Endothelial cell of umbilical vein (primary cell): ENCODE results near the gene KIAA0232. TPM values are rescaled to one million over a fixed set of nuclear protein-coding genes. Genes with fewer than 3 reads are reported as not detected.
"Not testable (repeated sequence)": the region's sequence is repeated elsewhere in the genome, so short reads cannot be mapped to it uniquely, and the experiment has no call there.

Experiments
- BruUV-seq: library from RNA; stranded (reverse); fragments of 400-500 nt; replicated peaks from 2 replicates; lab custom pipeline; 2021; lab: Mats Ljungman, UMichigan
- CTCF ChIA-PET: fragments of 300-600, 350-600 bp; sonication (Branson Sonifier 250); formaldehyde crosslinking; loops from one replicate; lab custom pipeline; 2021; ENCODE audit warnings: antibody characterized with exemption, inconsistent platforms; lab: Charles Lee
- POLR2A ChIA-PET: fragments of 300-600, 350-600 bp; sonication (Branson Sonifier 250); formaldehyde crosslinking; loops from one replicate; lab custom pipeline; 2021; ENCODE audit warnings: antibody characterized with exemption, inconsistent platforms; lab: Charles Lee
- DNase-seq: peaks from one replicate; pipeline ENCODE4 v3.0.0-alpha.2; 2011; ENCODE audit warnings: low read depth, low spot score
- FAIRE-seq: peaks from 2 replicates; lab custom pipeline; 2011; peaks lifted over from hg19 to GRCh38; lab: Jason Lieb, UNC
- H2AFZ ChIP-seq: 2 replicates; pipeline ENCODE4 v1.6.0; 2012; ENCODE audit warnings: low read depth, low read length, control low read depth, inconsistent platforms
- H3K27ac ChIP-seq: 2 replicates; pipeline ENCODE4 v1.5.1; 2011; ENCODE audit warnings: low read depth, mild to moderate bottlenecking, control low read depth, low read length, moderate library complexity; ENCODE audit not compliant: insufficient read depth
- H3K27me3 ChIP-seq, 2 experiments: 2 replicates each; pipeline versions ENCODE4 v1.6.0 to v1.6.1; 2011; ENCODE audit warnings: low read length in 2 of 2, mixed read lengths in 1 of 2; ENCODE audit not compliant: control insufficient read depth in 2 of 2, insufficient read depth in 2 of 2
- H3K36me3 ChIP-seq, 2 experiments: 2 replicates in 1 of 2; 3 replicates in 1 of 2; pipeline ENCODE4 v1.5.1; 2011; ENCODE audit warnings: low read length in 2 of 2, mild to moderate bottlenecking in 1 of 2, moderate library complexity in 1 of 2; ENCODE audit not compliant: control insufficient read depth in 2 of 2, insufficient read depth in 2 of 2; ENCODE audit errors: extremely low read depth in 1 of 2
- H3K4me1 ChIP-seq: 3 replicates; pipeline ENCODE4 v1.5.1; 2011; ENCODE audit warnings: mild to moderate bottlenecking, low read length; ENCODE audit not compliant: control insufficient read depth, insufficient read depth; ENCODE audit errors: extremely low read depth
- H3K4me2 ChIP-seq: 2 replicates; pipeline ENCODE4 v1.6.1; 2011; ENCODE audit warnings: low read length, control low read depth, mixed read lengths; ENCODE audit not compliant: insufficient read depth
- H3K4me3 ChIP-seq, 3 experiments: fragments of 200-600 bp in 1 of 3; sonication (generic), shearing (Covaris generic) in 1 of 3; replicated peaks in 1 of 3; 2 replicates each; pipeline ENCODE4 v1.5.1; 2011 to 2016; ENCODE audit warnings: control low read depth in 3 of 3, low read length in 3 of 3, mild to moderate bottlenecking in 2 of 3, inconsistent platforms in 1 of 3, low read depth in 1 of 3, moderate library complexity in 1 of 3; ENCODE audit not compliant: insufficient read depth in 1 of 3
- H3K79me2 ChIP-seq: 2 replicates; pipeline ENCODE4 v1.6.0; 2012; ENCODE audit warnings: low read length, inconsistent platforms; ENCODE audit not compliant: control insufficient read depth, insufficient read depth
- H3K9ac ChIP-seq: replicated peaks from 2 replicates; pipeline ENCODE3; 2011; ENCODE audit warnings: low read length, control low read depth; ENCODE audit not compliant: insufficient read depth; ENCODE audit errors: extremely low read depth
- H3K9me1 ChIP-seq: replicated peaks from 3 replicates; pipeline ENCODE4 v1.6.0; 2011; ENCODE audit warnings: mild to moderate bottlenecking, low read length; ENCODE audit not compliant: control insufficient read depth, insufficient read depth; ENCODE audit errors: extremely low read depth
- H3K9me3 ChIP-seq: replicated peaks from 2 replicates; pipeline ENCODE4 v1.5.1; 2012; ENCODE audit warnings: low read length, inconsistent platforms; ENCODE audit not compliant: control insufficient read depth, insufficient read depth
- H4K20me1 ChIP-seq: replicated peaks from 2 replicates; pipeline ENCODE3; 2011; ENCODE audit warnings: mild to moderate bottlenecking, low read length; ENCODE audit not compliant: control insufficient read depth, insufficient read depth; ENCODE audit errors: extremely low read depth
- EZH2 ChIP-seq: IDR thresholded peaks from 2 replicates; pipeline ENCODE4 v1.6.1; 2012; ENCODE audit warnings: borderline replicate concordance, low read depth, mild to moderate bottlenecking, moderate library complexity, low read length, inconsistent platforms; ENCODE audit not compliant: severe bottlenecking
- FOS ChIP-seq: IDR thresholded peaks from 2 replicates; pipeline ENCODE4 v1.6.1; 2011; ENCODE audit warnings: mild to moderate bottlenecking, low read length, moderate library complexity, borderline replicate concordance; ENCODE audit not compliant: insufficient read depth
- GATA2 ChIP-seq: IDR thresholded peaks from 2 replicates; pipeline ENCODE4 v1.7.0; 2011; ENCODE audit warnings: low read depth, mild to moderate bottlenecking, moderate library complexity, mixed read lengths, low read length; ENCODE audit not compliant: insufficient read length, insufficient read depth
- JUN ChIP-seq: IDR thresholded peaks from 2 replicates; pipeline ENCODE4 v1.6.1; 2011; ENCODE audit warnings: borderline replicate concordance, low read depth; ENCODE audit not compliant: insufficient read length, insufficient read depth
- MYC ChIP-seq: IDR thresholded peaks from one replicate; pipeline ENCODE4 v1.6.1; 2011; ENCODE audit warnings: mild to moderate bottlenecking, low read depth, low read length
- POLR2A ChIP-seq: IDR thresholded peaks from 2 replicates; pipeline ENCODE4 v1.6.1; 2012; ENCODE audit warnings: low read depth, mild to moderate bottlenecking, control low read depth, low read length
- POLR2AphosphoS5 ChIP-seq: IDR thresholded peaks from 2 replicates; pipeline ENCODE4 v1.6.1; 2012; ENCODE audit warnings: low read depth, mild to moderate bottlenecking, control low read depth, low read length, moderate library complexity; ENCODE audit not compliant: insufficient read depth
- dilution Hi-C: fragments of 300-500 bp; cut with MboI; formaldehyde crosslinking; loops from one replicate; pipeline ENCODE4 v1.15.0; 2019; ENCODE audit warnings: low sequenced_read_pairs; ENCODE audit not compliant: extremely low pct_ligation_motif_present
- intact Hi-C: fragments of 100-400 bp; cut with micrococcal nuclease; formaldehyde crosslinking; loops from one replicate; pipeline ENCODE4 v1.10.0; 2022
- polyA plus RNA-seq, 4 experiments: library from polyadenylated mRNA; depleted of rRNA in 3 of 4; stranded (reverse) in 3 of 4; unstranded in 1 of 4; fragments of >200 nt; gene quantifications; 2 replicates each; pipeline versions ENCODE4 v1.2.1 to v1.2.3, GENCODE V29; 2011 to 2012; ENCODE audit warnings: missing spikeins in 1 of 4
- total RNA-seq: library from RNA; stranded (reverse); gene quantifications from 2 replicates; pipeline ENCODE4 v1.2.3, GENCODE V29; 2021
- TF ChIP-seq, protein P1 (sequence below): IDR thresholded peaks from 2 replicates; pipeline ENCODE4 v1.6.1; 2011; ENCODE audit not compliant: insufficient read depth, insufficient read length

KIAA0232 gene
- total and polyA plus RNA-seq, 2 donors (not counting 3 experiments of a cell fraction or from before 2014, with no cell fraction given): 5.3 to 18.4 TPM

DNA sequence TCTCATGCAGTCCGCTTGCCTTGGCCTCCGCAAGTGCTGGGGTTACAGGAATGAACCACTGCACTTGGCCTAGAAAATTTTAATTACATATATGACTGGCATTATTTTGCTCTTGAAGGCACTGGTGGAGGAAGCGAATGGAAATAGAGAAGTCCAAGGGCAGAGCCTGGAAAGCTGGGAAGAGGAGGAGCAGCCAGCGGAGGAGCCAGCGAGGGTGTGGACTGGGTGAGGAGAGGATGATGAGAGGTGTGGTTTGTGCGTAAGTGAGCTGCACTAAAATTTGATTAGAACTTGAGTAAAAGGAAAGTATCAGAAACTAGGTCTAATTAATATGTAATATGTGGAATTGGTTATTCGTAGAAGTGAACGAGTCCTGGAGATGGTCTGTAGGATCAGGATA is 13.3 kb downstream of the KIAA0232 start:
- Histone ChIP-seq H3K36me3 (no peaks in the 10 kb centered on the region), H3K9ac (no peak overlapping the region), H3K79me2 (peaks cover 85% of the 10 kb centered on the region), H2AFZ (no peak overlapping the region), H3K27ac (no peak overlapping the region), H3K4me2 (no peak overlapping the region), H3K9me1 (no peaks in the 10 kb centered on the region), H3K4me1 (peaks cover 4% of the 10 kb centered on the region), H3K27me3 (no peaks in the 10 kb centered on the region), H3K9me3 (no peaks in the 10 kb centered on the region), H3K4me3 (no peak overlapping the region), H4K20me1 (peaks cover 6% of the 10 kb centered on the region)
- CTCF ChIA-PET: interaction anchor here (1.2 kb wide), 1 partner anchor 12 kb away, joined by 3 read pairs; no protein-coding TSS in a partner anchor
- POLR2A ChIA-PET: interaction anchor here (0.6 kb wide), 1 partner anchor 120 kb away, joined by 3 read pairs; no protein-coding TSS in a partner anchor
- intact Hi-C loops: no loop called here
- DNase-seq (no peak), FAIRE-seq (no peak)
- dilution Hi-C loops: no loop called here
- TF ChIP-seq POLR2A (no peak), MYC (no peak), GATA2 (no peak), EZH2 (no peak), JUN (no peak), FOS (no peak), POLR2AphosphoS5 (no peak)
- TF ChIP-seq, protein P1, sequence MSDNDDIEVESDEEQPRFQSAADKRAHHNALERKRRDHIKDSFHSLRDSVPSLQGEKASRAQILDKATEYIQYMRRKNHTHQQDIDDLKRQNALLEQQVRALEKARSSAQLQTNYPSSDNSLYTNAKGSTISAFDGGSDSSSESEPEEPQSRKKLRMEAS: no peak
- BruUV-seq: no TSS peak

DNA sequence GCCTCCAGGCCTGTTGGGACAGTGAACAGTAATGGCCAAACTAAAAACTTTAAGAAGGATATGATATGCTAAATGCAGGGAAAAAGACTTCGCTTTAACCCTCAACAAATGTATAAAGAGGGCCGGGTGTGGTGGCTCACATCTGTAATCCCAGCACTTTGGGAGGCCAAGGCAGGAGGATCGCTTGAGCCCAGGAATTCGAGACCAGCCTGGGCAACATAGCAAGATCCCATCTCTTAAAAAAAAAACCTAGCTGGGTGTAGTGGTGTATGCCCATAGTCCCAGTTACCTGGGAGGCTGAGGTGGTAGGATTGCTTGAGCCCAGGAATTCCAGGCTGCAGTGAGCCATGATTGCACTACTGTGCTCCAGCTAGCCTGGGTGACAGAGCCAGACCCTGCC is 14.8 kb downstream of the KIAA0232 start:
- FAIRE-seq, dilution Hi-C loops, H3K27me3 ChIP-seq, H3K4me2 ChIP-seq, H2AFZ ChIP-seq, H3K36me3 ChIP-seq, H3K9me1 ChIP-seq, H3K9ac ChIP-seq, DNase-seq, intact Hi-C loops, H3K4me3 ChIP-seq, POLR2A ChIA-PET, H3K4me1 ChIP-seq, BruUV-seq, H3K27ac ChIP-seq, H3K9me3 ChIP-seq, H4K20me1 ChIP-seq: not testable (repeated sequence)
- peaks cover 88% of the 10 kb centered on the region for H3K79me2 ChIP-seq
- CTCF ChIA-PET: interaction anchor here (1.2 to 2.2 kb wide), 2 partner anchors 12 to 14 kb away, joined by 3 to 10 read pairs; no protein-coding TSS in a partner anchor
